VCaP (cell line): Measurements from ENCODE around the gene TYRP1.
"Not testable (repeated sequence)": the region's sequence is repeated elsewhere in the genome, so short reads cannot be mapped to it uniquely, and the experiment has no call there.

Experiments used
- H3K27ac ChIP-seq: fragments of 450-650 bp; 2 replicates; pipeline ENCODE4 v1.5.1; 2017
- CTCF ChIP-seq: fragments of 450-650 bp; conservative IDR thresholded peaks from 2 replicates; pipeline ENCODE4 v1.5.1; 2017; ENCODE audit warnings: mild to moderate bottlenecking, moderate library complexity

Gene TYRP1

GRCh38 chr9:12658531-12659209 is 34.5 kb upstream of the TYRP1 start:
- H3K27ac ChIP-seq, result no peak overlapping the region
- TF ChIP-seq CTCF, result no peak

- H3K27ac ChIP-seq, result no peak overlapping the region
- no peak for TF ChIP-seq CTCF
Observed at GRCh38 chr9:12659220-12659619, 34.0 kb upstream of the TYRP1 start.

GRCh38 chr9:12666813-12667212 is 26.4 kb upstream of the TYRP1 start:
- H3K27ac ChIP-seq, result no peak overlapping the region
- no peak; the same call in 1 of the 2 replicates for TF ChIP-seq CTCF

- H3K27ac ChIP-seq, result no peak overlapping the region
- no peak for TF ChIP-seq CTCF
Observed at GRCh38 chr9:12667892-12668291, 25.3 kb upstream of the TYRP1 start.

GRCh38 chr9:12670006-12670405 is 23.2 kb upstream of the TYRP1 start:
- TF ChIP-seq CTCF, result no peak
- H3K27ac ChIP-seq, result no peak overlapping the region

DNA sequence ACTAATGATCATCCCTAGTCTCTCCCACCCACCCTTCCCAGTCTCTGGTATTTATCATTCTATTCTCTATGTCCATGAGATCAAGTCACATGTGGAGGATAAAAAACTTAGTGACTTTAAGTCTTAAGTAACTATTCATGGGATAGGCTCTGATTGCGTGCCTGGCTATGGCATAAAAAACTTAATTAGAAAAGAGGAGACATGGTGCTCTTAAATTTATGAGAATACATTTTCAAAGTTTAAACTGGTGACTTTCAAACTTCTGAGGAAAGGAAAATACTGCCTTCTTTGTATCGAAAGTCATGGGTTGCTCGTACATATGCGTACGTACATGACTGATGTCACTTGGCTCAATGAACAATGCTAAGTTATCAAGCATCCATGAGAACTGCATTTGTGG is 18.2 kb upstream of the TYRP1 start:
- no peak for TF ChIP-seq CTCF
- H3K27ac ChIP-seq, result no peak overlapping the region

GRCh38 chr9:12677462-12678126 is 15.6 kb upstream of the TYRP1 start:
- not testable (repeated sequence) for H3K27ac ChIP-seq

DNA sequence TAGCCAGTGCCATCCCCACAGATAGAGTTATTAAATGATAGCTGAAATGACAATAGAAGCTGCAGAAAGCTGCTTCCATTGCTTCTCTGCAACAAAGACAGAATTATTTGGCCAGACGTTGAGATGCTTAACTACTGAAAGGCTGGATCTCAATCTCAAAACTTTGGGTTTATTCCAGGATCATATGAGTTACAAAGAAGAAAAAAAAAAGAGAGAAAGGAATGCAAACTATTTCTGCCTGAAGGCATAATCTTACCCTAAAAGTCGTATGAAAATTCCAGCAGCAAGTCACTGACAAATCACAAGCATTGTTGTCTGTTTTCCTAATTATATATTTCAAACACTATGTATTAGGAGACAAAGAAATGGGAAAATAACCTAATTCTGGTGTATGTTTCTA is 12.8 kb upstream of the TYRP1 start:
- TF ChIP-seq CTCF, result no peak
- no peak overlapping the region for H3K27ac ChIP-seq
